K562 (cell line): ENCODE results near the gene PPFIBP2. TPM values are rescaled to one million over a fixed set of nuclear protein-coding genes. Genes with fewer than 3 reads are reported as not detected.

ENCODE experiments used
- ATAC-seq: fragments of 200-7000 bp; cut with Tn5 transposase; 3 replicates; pipeline ENCODE4 v1.9.1; 2020; ENCODE audit warnings: moderate library complexity
- BruUV-seq: library from RNA; stranded (reverse); fragments of 400-500 nt; replicated peaks from 2 replicates; lab custom pipeline; 2021; lab: Mats Ljungman, UMichigan
- CTCF ChIA-PET: fragments of 300-600 bp; formaldehyde crosslinking; extraction: SDS; loops from one replicate; lab custom pipeline; 2021; ENCODE audit warnings: low intra/inter-chr PET ratio; lab: Yijun Ruan, JAX
- POLR2A ChIA-PET: fragments of 300-600, 350-650 bp; sonication (Branson Sonifier 250); formaldehyde crosslinking; extraction: SDS; loops from one replicate; lab custom pipeline; 2021; ENCODE audit warnings: antibody characterized with exemption, inconsistent platforms; lab: Yijun Ruan, JAX
- DNase-seq, 4 experiments: peaks; one replicate each; pipeline versions ENCODE4 v3.0.0 to v3.0.0-alpha.2; 2011 to 2018; ENCODE audit warnings: low spot score in 3 of 4, mixed read lengths in 3 of 4; ENCODE audit errors: extremely low read depth in 1 of 4
- FAIRE-seq: peaks from 2 replicates; lab custom pipeline; 2011; peaks lifted over from hg19 to GRCh38; lab: Jason Lieb, UNC
- H2AFZ ChIP-seq: 2 replicates; pipeline ENCODE4 v1.6.0; 2011; ENCODE audit warnings: low read depth, low read length, control low read depth, inconsistent platforms
- H3K27ac ChIP-seq: fragments of 200-600 bp; 3 replicates; pipeline ENCODE4 v1.8.0; 2011; ENCODE audit warnings: low read depth, mild to moderate bottlenecking, control low read depth, inconsistent platforms, low read length, moderate library complexity, mixed read lengths; ENCODE audit errors: extremely low read depth
- H3K27me3 ChIP-seq, 2 experiments: fragments of 300-600 bp in 1 of 2; 2 replicates in 1 of 2; 3 replicates in 1 of 2; pipeline versions ENCODE4 v1.6.0 to v1.8.0; 2011; ENCODE audit warnings: inconsistent platforms in 2 of 2, low read length in 2 of 2, mild to moderate bottlenecking in 1 of 2, mixed read lengths in 1 of 2, moderate library complexity in 1 of 2; ENCODE audit not compliant: control insufficient read depth in 2 of 2, insufficient read depth in 2 of 2
- H3K36me3 ChIP-seq: fragments of 300-600 bp; 3 replicates; pipeline ENCODE4 v1.8.0; 2011; ENCODE audit warnings: mild to moderate bottlenecking, low read length, inconsistent platforms; ENCODE audit not compliant: control insufficient read depth, insufficient read depth
- H3K4me1 ChIP-seq, 2 experiments: fragments of 200-600 bp in 1 of 2; replicated peaks in 1 of 2; 2 replicates in 1 of 2; 3 replicates in 1 of 2; pipeline versions ENCODE4 v1.5.1 to v1.8.0; 2011; ENCODE audit warnings: inconsistent platforms in 2 of 2, low read length in 2 of 2, mild to moderate bottlenecking in 1 of 2, mixed read lengths in 1 of 2, moderate library complexity in 1 of 2; ENCODE audit not compliant: control insufficient read depth in 2 of 2, insufficient read depth in 2 of 2
- H3K4me2 ChIP-seq: 2 replicates; pipeline ENCODE4 v1.6.1; 2011; ENCODE audit warnings: low read length, control low read depth, inconsistent platforms, mixed read lengths; ENCODE audit not compliant: insufficient read depth
- H3K4me3 ChIP-seq: fragments of 200-600 bp; sonication (generic), shearing (Covaris generic); 2 replicates; pipeline ENCODE4 v1.5.1; 2016; ENCODE audit warnings: control low read depth, inconsistent platforms
- H3K79me2 ChIP-seq: fragments of 200-600 bp; 3 replicates; pipeline ENCODE4 v1.8.0; 2011; ENCODE audit warnings: low read length, inconsistent platforms; ENCODE audit not compliant: control insufficient read depth, insufficient read depth
- H3K9ac ChIP-seq, 2 experiments: 2 replicates each; pipeline versions ENCODE4 v1.6.0 to v1.6.1; 2011; ENCODE audit warnings: low read depth in 2 of 2, low read length in 2 of 2, control low read depth in 1 of 2, inconsistent platforms in 1 of 2, mild to moderate bottlenecking in 1 of 2, mixed read lengths in 1 of 2; ENCODE audit not compliant: insufficient read depth in 1 of 2
- H3K9me1 ChIP-seq: one replicate; pipeline ENCODE4 v1.6.0; 2011; ENCODE audit warnings: inconsistent platforms, mild to moderate bottlenecking, low read length, moderate library complexity; ENCODE audit not compliant: control insufficient read depth, insufficient read depth
- H3K9me3 ChIP-seq: replicated peaks from 2 replicates; pipeline ENCODE4 v1.5.1; 2011; ENCODE audit warnings: low read depth, low read length, inconsistent platforms; ENCODE audit not compliant: control insufficient read depth, insufficient read depth
- H4K20me1 ChIP-seq: replicated peaks from 2 replicates; pipeline ENCODE4 v1.6.1; 2011; ENCODE audit warnings: low read length, inconsistent platforms, mixed read lengths; ENCODE audit not compliant: control insufficient read depth, insufficient read depth
- FOXK1 ChIP-seq: sonication (generic); formaldehyde crosslinking; IDR thresholded peaks from 2 replicates; pipeline ENCODE4 v1.8.0; 2022; ENCODE audit warnings: missing genetic modification reagents, mild to moderate bottlenecking, borderline replicate concordance
- JUND ChIP-seq, 2 experiments: IDR thresholded peaks; 2 replicates in 1 of 2; 3 replicates in 1 of 2; pipeline ENCODE4 v1.6.1; 2011; ENCODE audit warnings: borderline replicate concordance in 2 of 2, low read depth in 2 of 2, low read length in 2 of 2, improper control_type of control experiment in 1 of 2, missing biosample characterization in 1 of 2, missing genetic modification characterization in 1 of 2, missing genetic modification reagents in 1 of 2
- NCOR1 ChIP-seq: fragments of 450-650 bp; IDR thresholded peaks from 2 replicates; pipeline ENCODE4 v1.6.1; 2016; ENCODE audit warnings: mild to moderate bottlenecking, moderate library complexity
- NELFE ChIP-seq: IDR thresholded peaks from 2 replicates; pipeline ENCODE4 v1.6.1; 2011; ENCODE audit warnings: mild to moderate bottlenecking; ENCODE audit not compliant: insufficient read depth, insufficient read length
- RBM34 ChIP-seq: fragments of 200-400 bp; formaldehyde crosslinking; IDR thresholded peaks from 2 replicates; pipeline ENCODE4 v1.6.1; 2018; ENCODE audit warnings: low read length, borderline replicate concordance; ENCODE audit not compliant: insufficient read depth
- RCOR1 ChIP-seq, 2 experiments: IDR thresholded peaks; 2 replicates each; pipeline ENCODE4 v1.6.1; 2012; ENCODE audit warnings: low read depth in 2 of 2, low read length in 2 of 2, borderline replicate concordance in 1 of 2, improper control_type of control experiment in 1 of 2
- SRSF9 ChIP-seq: fragments of 200-400 bp; formaldehyde crosslinking; IDR thresholded peaks from 2 replicates; pipeline ENCODE4 v1.6.1; 2017; ENCODE audit warnings: low read depth, low read length, borderline replicate concordance
- ZNF121 ChIP-seq: sonication (generic); formaldehyde crosslinking; conservative IDR thresholded peaks from 2 replicates; pipeline ENCODE4 v1.8.0; 2022; ENCODE audit warnings: missing genetic modification reagents
- ZNF324 ChIP-seq: fragments of 250-450 bp; sonication (Bioruptor Pico); IDR thresholded peaks from 2 replicates; pipeline ENCODE4 v1.4.0; 2020; ENCODE audit warnings: mild to moderate bottlenecking
- ZNF717 ChIP-seq: fragments of 250-450 bp; sonication (Bioruptor Pico); IDR thresholded peaks from 2 replicates; pipeline ENCODE4 v1.5.0; 2021
- WGBS: fragments of 100-300 bp; shearing (Covaris generic); methylation state at CpG from one replicate; pipeline ENCODE4 v1.1.6; 2016; ENCODE audit warnings: low coverage, mixed read lengths; ENCODE audit not compliant: insufficient coverage; ENCODE audit errors: missing lambda C conversion rate; 5-methylcytosine and 5-hydroxymethylcytosine counted together
- in situ Hi-C: fragments of 300-500 bp; cut with MboI; formaldehyde crosslinking; loops from 4 replicates; pipeline ENCODE4 v1.15.0; 2018; ENCODE audit warnings: inconsistent platforms, mixed read lengths
- intact Hi-C: fragments of 100-400 bp; cut with micrococcal nuclease; formaldehyde crosslinking; loops from 2 replicates; pipeline ENCODE4 v1.14.2; 2022
- polyA plus RNA-seq, 8 experiments: library from polyadenylated mRNA; depleted of rRNA in 4 of 8; stranded (reverse) in 5 of 8; unstranded in 3 of 8; fragments of >200 nt; fragmentation: Nextera tagmentation in 2 of 8; fragmentation: Illumina TruSeq in 1 of 8; extraction: Ambion mirVana in 2 of 8; extraction: Trizol in 1 of 8; gene quantifications; 2 replicates each; pipeline versions ENCODE4 v1.2.1 to v1.2.3, GENCODE V29; 2011 to 2014; ENCODE audit warnings: inconsistent platforms in 1 of 8, missing spikeins in 1 of 8
- total RNA-seq, 7 experiments: library from RNA; depleted of rRNA in 6 of 7; stranded (reverse); fragments of >200 nt in 6 of 7; fragmentation: Illumina TruSeq in 2 of 7; extraction: Trizol in 2 of 7; gene quantifications; 2 replicates each; pipeline versions ENCODE4 v1.2.1 to v1.2.3, GENCODE V29; 2011 to 2021; ENCODE audit warnings: low replicate concordance in 1 of 7
- TF ChIP-seq, protein P1 (sequence below): IDR thresholded peaks from 3 replicates; pipeline ENCODE4 v1.6.1; 2011; ENCODE audit warnings: borderline replicate concordance, mild to moderate bottlenecking; ENCODE audit not compliant: insufficient read length, insufficient read depth
- TF ChIP-seq, protein P2 (sequence below): sonication (generic); formaldehyde crosslinking; IDR thresholded peaks from 2 replicates; pipeline ENCODE4 v1.8.1; 2023; ENCODE audit warnings: mild to moderate bottlenecking, missing genetic modification reagents
- TF ChIP-seq, protein P3 (sequence below), 3 experiments: IDR thresholded peaks in 2 of 3; conservative IDR thresholded peaks in 1 of 3; 2 replicates each; pipeline ENCODE4 v1.5.1; 2011 to 2012; ENCODE audit warnings: low read length in 3 of 3, mild to moderate bottlenecking in 3 of 3, control low read depth in 2 of 3, improper control_type of control experiment in 1 of 3, inconsistent platforms in 1 of 3, low read depth in 1 of 3, mixed read lengths in 1 of 3, moderate library complexity in 1 of 3; ENCODE audit not compliant: insufficient read depth in 2 of 3

PPFIBP2 gene
- total and polyA plus RNA-seq, 9 of the 15 experiments (the other 6 are each of a cell fraction or from before 2014, with no cell fraction given): 0.18 to 3.4 (median 1.2) TPM

GRCh38 chr11:7516475-7516874, 2.7 kb downstream of the PPFIBP2 start:
- Histone ChIP-seq H4K20me1 (0 out of 2 replicates have a peak, but pooled peaks cover 2% of the 10 kb centered on the region), H3K27me3 (peaks cover 4 to 43% of the 10 kb centered on the region in 2 experiments; a peak in 4 of 5 replicates), H3K79me2 (no peaks in the 10 kb centered on the region), H3K9me1 (no peaks in the 10 kb centered on the region), H2AFZ (no peak overlapping the region), H3K36me3 (no peaks in the 10 kb centered on the region), H3K9ac (no peak overlapping the region), H3K4me1 (peaks cover 0 to 18% of the 10 kb centered on the region in 2 experiments; a peak in 3 of 5 replicates), H3K27ac (no peak overlapping the region), H3K9me3 (no peaks in the 10 kb centered on the region), H3K4me3 (no peak overlapping the region), H3K4me2 (no peak overlapping the region)
- TF ChIP-seq NCOR1: no peak
- no peak for TF ChIP-seq SRSF9
- TF ChIP-seq RBM34: no peak
- TF ChIP-seq, protein P1, sequence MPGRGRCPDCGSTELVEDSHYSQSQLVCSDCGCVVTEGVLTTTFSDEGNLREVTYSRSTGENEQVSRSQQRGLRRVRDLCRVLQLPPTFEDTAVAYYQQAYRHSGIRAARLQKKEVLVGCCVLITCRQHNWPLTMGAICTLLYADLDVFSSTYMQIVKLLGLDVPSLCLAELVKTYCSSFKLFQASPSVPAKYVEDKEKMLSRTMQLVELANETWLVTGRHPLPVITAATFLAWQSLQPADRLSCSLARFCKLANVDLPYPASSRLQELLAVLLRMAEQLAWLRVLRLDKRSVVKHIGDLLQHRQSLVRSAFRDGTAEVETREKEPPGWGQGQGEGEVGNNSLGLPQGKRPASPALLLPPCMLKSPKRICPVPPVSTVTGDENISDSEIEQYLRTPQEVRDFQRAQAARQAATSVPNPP: no peak
- no peak for TF ChIP-seq ZNF121 (CRISPR knock-in tag)
- TF ChIP-seq NELFE: no peak
- TF ChIP-seq ZNF717 (CRISPR knock-in tag): no peak
- no peak for TF ChIP-seq ZNF324
- TF ChIP-seq, protein P2, sequence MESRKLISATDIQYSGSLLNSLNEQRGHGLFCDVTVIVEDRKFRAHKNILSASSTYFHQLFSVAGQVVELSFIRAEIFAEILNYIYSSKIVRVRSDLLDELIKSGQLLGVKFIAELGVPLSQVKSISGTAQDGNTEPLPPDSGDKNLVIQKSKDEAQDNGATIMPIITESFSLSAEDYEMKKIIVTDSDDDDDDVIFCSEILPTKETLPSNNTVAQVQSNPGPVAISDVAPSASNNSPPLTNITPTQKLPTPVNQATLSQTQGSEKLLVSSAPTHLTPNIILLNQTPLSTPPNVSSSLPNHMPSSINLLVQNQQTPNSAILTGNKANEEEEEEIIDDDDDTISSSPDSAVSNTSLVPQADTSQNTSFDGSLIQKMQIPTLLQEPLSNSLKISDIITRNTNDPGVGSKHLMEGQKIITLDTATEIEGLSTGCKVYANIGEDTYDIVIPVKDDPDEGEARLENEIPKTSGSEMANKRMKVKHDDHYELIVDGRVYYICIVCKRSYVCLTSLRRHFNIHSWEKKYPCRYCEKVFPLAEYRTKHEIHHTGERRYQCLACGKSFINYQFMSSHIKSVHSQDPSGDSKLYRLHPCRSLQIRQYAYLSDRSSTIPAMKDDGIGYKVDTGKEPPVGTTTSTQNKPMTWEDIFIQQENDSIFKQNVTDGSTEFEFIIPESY: no peak
- TF ChIP-seq, protein P3, sequence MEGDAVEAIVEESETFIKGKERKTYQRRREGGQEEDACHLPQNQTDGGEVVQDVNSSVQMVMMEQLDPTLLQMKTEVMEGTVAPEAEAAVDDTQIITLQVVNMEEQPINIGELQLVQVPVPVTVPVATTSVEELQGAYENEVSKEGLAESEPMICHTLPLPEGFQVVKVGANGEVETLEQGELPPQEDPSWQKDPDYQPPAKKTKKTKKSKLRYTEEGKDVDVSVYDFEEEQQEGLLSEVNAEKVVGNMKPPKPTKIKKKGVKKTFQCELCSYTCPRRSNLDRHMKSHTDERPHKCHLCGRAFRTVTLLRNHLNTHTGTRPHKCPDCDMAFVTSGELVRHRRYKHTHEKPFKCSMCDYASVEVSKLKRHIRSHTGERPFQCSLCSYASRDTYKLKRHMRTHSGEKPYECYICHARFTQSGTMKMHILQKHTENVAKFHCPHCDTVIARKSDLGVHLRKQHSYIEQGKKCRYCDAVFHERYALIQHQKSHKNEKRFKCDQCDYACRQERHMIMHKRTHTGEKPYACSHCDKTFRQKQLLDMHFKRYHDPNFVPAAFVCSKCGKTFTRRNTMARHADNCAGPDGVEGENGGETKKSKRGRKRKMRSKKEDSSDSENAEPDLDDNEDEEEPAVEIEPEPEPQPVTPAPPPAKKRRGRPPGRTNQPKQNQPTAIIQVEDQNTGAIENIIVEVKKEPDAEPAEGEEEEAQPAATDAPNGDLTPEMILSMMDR (IDR thresholded peaks at IDR 0.05 in 2 of 3, conservative IDR thresholded peaks at IDR 0.05 in 1 of 3; ENCODE audit: insufficient read depth in 2 of 3, low read depth in 1 of 3, low read length in 3 of 3): no peak
- TF ChIP-seq RCOR1 (IDR thresholded peaks at IDR 0.05; ENCODE audit: borderline replicate concordance in 1 of 2, low read depth in 2 of 2, low read length in 2 of 2): no peak
- TF ChIP-seq FOXK1 (CRISPR knock-in tag): no peak
- no peak for TF ChIP-seq JUND (IDR thresholded peaks at IDR 0.05; ENCODE audit: borderline replicate concordance, low read depth, low read length)
- no peak for TF ChIP-seq JUND (tag; IDR thresholded peaks at IDR 0.05; ENCODE audit: borderline replicate concordance, low read depth, low read length)
- POLR2A ChIA-PET: interaction anchor here (0.7 kb wide), 1 partner anchor 23 kb away, joined by 3 read pairs; no protein-coding TSS in a partner anchor
- intact Hi-C loops (no loop called here), in situ Hi-C loops (no loop called here)
- WGBS: 15% methylated on average over 12 of the region's 12 CpGs
- FAIRE-seq: no peak
- CTCF ChIA-PET: no interaction called here
- DNase-seq: no peak
- no peak for ATAC-seq
- no TSS peak for BruUV-seq
